ENCODE measurements around the gene LHFPL3.

DNA sequence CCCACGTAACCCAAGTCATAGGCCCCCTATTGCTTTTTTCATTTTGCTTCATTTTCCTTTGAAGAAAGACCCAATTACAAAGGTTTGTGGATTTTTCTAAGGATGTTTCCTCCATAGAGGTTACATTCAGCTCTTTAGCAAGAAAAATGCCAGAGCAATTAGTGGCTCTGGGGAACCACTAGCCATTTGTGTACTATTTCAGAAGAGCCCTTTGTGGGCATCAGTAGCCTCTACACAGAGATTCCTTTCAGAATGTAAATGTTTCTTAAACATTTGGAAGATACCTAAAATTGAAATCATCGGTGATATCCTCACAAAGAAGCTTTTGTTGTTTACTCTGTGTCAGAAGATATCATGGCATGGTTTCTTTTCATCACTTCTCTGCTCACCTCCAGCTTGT lies 394.6 kb downstream of the LHFPL3 start:
- TF ChIP-seq POLR2AphosphoS5 (IDR thresholded peaks at IDR 0.05) (no peak), POLR2A (IDR thresholded peaks at IDR 0.05) (no peak)
- TF ChIP-seq, protein P1, sequence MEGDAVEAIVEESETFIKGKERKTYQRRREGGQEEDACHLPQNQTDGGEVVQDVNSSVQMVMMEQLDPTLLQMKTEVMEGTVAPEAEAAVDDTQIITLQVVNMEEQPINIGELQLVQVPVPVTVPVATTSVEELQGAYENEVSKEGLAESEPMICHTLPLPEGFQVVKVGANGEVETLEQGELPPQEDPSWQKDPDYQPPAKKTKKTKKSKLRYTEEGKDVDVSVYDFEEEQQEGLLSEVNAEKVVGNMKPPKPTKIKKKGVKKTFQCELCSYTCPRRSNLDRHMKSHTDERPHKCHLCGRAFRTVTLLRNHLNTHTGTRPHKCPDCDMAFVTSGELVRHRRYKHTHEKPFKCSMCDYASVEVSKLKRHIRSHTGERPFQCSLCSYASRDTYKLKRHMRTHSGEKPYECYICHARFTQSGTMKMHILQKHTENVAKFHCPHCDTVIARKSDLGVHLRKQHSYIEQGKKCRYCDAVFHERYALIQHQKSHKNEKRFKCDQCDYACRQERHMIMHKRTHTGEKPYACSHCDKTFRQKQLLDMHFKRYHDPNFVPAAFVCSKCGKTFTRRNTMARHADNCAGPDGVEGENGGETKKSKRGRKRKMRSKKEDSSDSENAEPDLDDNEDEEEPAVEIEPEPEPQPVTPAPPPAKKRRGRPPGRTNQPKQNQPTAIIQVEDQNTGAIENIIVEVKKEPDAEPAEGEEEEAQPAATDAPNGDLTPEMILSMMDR (IDR thresholded peaks at IDR 0.05) = no peak
